H1 (cell line): ENCODE data around the gene LEKR1. TPM values are rescaled to one million over a fixed set of nuclear protein-coding genes. Genes with fewer than 3 reads are reported as not detected.

Experiments used
- CBX5 ChIP-seq: fragments of 300-800, 300-1000 bp; sonication (generic); IDR thresholded peaks from 2 replicates; pipeline ENCODE4 v1.7.1; 2016; ENCODE audit warnings: antibody characterized with exemption, low read length, low read depth
- polyA plus RNA-seq, 7 experiments: library from polyadenylated mRNA; depleted of rRNA in 3 of 7; stranded (reverse) in 5 of 7; unstranded in 2 of 7; fragments of >200 nt in 5 of 7; fragments of 200-250 nt in 2 of 7; gene quantifications; 1 replicate in 5 of 7; 2 replicates in 1 of 7; 4 replicates in 1 of 7; pipeline versions ENCODE4 v1.2.1 to v1.2.3, GENCODE V29; 2011 to 2013; ENCODE audit warnings: missing spikeins in 2 of 7, mixed read lengths in 2 of 7
- total RNA-seq: library from RNA; stranded (reverse); fragmentation: NEBNext Ultra II Directional; extraction: Animal tissue kit (Norgen Biotek cat#: 25700); gene quantifications from 2 replicates; pipeline ENCODE4 v1.2.1, GENCODE V29; 2021
- TF ChIP-seq, protein P1 (sequence below): fragments of 300-600 bp; sonication (generic); IDR thresholded peaks from 2 replicates; pipeline ENCODE4 v1.7.1; 2012; ENCODE audit warnings: low read length, moderate library complexity, mild to moderate bottlenecking, inconsistent platforms; ENCODE audit not compliant: insufficient replicate concordance

The LEKR1 gene
- total and polyA plus RNA-seq, 2 of the 8 experiments (the other 6 are each of a cell fraction or from before 2014, with no cell fraction given): 0.08 TPM; not detected in 1

DNA sequence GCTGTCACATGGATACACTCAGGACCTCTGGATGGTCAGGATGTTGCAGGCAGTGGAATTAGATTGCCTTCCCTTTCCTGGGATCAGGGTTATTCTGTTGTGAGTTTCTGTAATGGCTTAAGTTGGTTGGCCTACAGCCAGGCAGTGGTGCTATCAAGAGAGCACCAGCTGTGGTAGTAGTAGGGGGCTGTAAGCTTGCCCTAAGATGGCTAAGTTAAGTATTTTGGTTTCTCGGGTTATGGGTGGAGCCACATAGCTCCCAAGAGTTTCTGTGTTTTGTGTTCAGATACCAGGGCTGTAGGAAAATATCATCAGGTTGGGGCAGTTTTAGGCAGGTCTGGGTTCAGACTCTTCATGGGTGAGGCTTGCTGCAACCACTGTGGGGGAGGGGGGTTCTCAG lies 59.6 kb downstream of the LEKR1 start (continued):
- TF ChIP-seq, protein P1, sequence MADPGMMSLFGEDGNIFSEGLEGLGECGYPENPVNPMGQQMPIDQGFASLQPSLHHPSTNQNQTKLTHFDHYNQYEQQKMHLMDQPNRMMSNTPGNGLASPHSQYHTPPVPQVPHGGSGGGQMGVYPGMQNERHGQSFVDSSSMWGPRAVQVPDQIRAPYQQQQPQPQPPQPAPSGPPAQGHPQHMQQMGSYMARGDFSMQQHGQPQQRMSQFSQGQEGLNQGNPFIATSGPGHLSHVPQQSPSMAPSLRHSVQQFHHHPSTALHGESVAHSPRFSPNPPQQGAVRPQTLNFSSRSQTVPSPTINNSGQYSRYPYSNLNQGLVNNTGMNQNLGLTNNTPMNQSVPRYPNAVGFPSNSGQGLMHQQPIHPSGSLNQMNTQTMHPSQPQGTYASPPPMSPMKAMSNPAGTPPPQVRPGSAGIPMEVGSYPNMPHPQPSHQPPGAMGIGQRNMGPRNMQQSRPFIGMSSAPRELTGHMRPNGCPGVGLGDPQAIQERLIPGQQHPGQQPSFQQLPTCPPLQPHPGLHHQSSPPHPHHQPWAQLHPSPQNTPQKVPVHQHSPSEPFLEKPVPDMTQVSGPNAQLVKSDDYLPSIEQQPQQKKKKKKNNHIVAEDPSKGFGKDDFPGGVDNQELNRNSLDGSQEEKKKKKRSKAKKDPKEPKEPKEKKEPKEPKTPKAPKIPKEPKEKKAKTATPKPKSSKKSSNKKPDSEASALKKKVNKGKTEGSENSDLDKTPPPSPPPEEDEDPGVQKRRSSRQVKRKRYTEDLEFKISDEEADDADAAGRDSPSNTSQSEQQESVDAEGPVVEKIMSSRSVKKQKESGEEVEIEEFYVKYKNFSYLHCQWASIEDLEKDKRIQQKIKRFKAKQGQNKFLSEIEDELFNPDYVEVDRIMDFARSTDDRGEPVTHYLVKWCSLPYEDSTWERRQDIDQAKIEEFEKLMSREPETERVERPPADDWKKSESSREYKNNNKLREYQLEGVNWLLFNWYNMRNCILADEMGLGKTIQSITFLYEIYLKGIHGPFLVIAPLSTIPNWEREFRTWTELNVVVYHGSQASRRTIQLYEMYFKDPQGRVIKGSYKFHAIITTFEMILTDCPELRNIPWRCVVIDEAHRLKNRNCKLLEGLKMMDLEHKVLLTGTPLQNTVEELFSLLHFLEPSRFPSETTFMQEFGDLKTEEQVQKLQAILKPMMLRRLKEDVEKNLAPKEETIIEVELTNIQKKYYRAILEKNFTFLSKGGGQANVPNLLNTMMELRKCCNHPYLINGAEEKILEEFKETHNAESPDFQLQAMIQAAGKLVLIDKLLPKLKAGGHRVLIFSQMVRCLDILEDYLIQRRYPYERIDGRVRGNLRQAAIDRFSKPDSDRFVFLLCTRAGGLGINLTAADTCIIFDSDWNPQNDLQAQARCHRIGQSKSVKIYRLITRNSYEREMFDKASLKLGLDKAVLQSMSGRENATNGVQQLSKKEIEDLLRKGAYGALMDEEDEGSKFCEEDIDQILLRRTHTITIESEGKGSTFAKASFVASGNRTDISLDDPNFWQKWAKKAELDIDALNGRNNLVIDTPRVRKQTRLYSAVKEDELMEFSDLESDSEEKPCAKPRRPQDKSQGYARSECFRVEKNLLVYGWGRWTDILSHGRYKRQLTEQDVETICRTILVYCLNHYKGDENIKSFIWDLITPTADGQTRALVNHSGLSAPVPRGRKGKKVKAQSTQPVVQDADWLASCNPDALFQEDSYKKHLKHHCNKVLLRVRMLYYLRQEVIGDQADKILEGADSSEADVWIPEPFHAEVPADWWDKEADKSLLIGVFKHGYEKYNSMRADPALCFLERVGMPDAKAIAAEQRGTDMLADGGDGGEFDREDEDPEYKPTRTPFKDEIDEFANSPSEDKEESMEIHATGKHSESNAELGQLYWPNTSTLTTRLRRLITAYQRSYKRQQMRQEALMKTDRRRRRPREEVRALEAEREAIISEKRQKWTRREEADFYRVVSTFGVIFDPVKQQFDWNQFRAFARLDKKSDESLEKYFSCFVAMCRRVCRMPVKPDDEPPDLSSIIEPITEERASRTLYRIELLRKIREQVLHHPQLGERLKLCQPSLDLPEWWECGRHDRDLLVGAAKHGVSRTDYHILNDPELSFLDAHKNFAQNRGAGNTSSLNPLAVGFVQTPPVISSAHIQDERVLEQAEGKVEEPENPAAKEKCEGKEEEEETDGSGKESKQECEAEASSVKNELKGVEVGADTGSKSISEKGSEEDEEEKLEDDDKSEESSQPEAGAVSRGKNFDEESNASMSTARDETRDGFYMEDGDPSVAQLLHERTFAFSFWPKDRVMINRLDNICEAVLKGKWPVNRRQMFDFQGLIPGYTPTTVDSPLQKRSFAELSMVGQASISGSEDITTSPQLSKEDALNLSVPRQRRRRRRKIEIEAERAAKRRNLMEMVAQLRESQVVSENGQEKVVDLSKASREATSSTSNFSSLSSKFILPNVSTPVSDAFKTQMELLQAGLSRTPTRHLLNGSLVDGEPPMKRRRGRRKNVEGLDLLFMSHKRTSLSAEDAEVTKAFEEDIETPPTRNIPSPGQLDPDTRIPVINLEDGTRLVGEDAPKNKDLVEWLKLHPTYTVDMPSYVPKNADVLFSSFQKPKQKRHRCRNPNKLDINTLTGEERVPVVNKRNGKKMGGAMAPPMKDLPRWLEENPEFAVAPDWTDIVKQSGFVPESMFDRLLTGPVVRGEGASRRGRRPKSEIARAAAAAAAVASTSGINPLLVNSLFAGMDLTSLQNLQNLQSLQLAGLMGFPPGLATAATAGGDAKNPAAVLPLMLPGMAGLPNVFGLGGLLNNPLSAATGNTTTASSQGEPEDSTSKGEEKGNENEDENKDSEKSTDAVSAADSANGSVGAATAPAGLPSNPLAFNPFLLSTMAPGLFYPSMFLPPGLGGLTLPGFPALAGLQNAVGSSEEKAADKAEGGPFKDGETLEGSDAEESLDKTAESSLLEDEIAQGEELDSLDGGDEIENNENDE: no peak
- no peak for TF ChIP-seq CBX5
- TF ChIP-seq, all 59 proteins: peak for 0
